Measurements from ENCODE around the gene STIL. TPM values are rescaled to one million over a fixed set of nuclear protein-coding genes. Genes with fewer than 3 reads are reported as not detected.

STIL gene
- total RNA-seq, 1 experiment from 2014 or later, result 29.7 TPM

- Mint-ChIP-seq H3K27ac (no peak overlapping the region), H3K9me3 (no peaks in the 10 kb centered on the region), H3K36me3 (no peaks in the 10 kb centered on the region), H3K4me3 (peak overlapping the region; percentile 13), H3K4me1 (peaks cover 57% of the 10 kb centered on the region), H3K27me3 (ENCODE audit: low read depth) (peaks cover 71% of the 10 kb centered on the region)
- DNase-seq (ENCODE audit: low spot score) (no peak), ATAC-seq (no peak)
- CTCF ChIA-PET, result interaction anchor here (1.0 to 3.9 kb wide), 6 partner anchors 16 to 205 kb away, joined by 3 to 25 read pairs (median 3); no protein-coding TSS in a partner anchor
- POLR2A ChIA-PET, result no interaction called here
- no peak for TF ChIP-seq ZNF281 (CRISPR knock-in tag; IDR thresholded peaks at IDR 0.05)
- TF ChIP-seq FOXP4 (CRISPR knock-in tag; IDR thresholded peaks at IDR 0.05), result no peak
- no peak for TF ChIP-seq SP1 (CRISPR knock-in tag; conservative IDR thresholded peaks at IDR 0.05)
- TF ChIP-seq MAX (CRISPR knock-in tag; IDR thresholded peaks at IDR 0.05), result no peak
- no peak for TF ChIP-seq E2F1 (CRISPR knock-in tag; IDR thresholded peaks at IDR 0.05)
- no peak for TF ChIP-seq HMGXB4 (CRISPR knock-in tag; IDR thresholded peaks at IDR 0.05)
- TF ChIP-seq SOX15 (CRISPR knock-in tag; IDR thresholded peaks at IDR 0.05), result no peak
- no peak for TF ChIP-seq IRF1 (CRISPR knock-in tag; IDR thresholded peaks at IDR 0.05)
- TF ChIP-seq ZNF219 (CRISPR knock-in tag; IDR thresholded peaks at IDR 0.05; ENCODE audit: borderline replicate concordance), result no peak
- no peak for TF ChIP-seq ZNF317 (CRISPR knock-in tag; IDR thresholded peaks at IDR 0.05; ENCODE audit: borderline replicate concordance, low read depth)
- no peak for TF ChIP-seq E2F5 (CRISPR knock-in tag; IDR thresholded peaks at IDR 0.05)
- TF ChIP-seq CDX4 (CRISPR knock-in tag; IDR thresholded peaks at IDR 0.05; ENCODE audit: borderline replicate concordance), result no peak
Observed at GRCh38 chr1:47227341-47228232, 86.4 kb downstream of the STIL start.
